Stimulated activated memory B cell treated with anti-CD40 and anti-IgM and Interleukin-4, amounts not matched to agents 10 μg/mL and 1 μg/mL and 100 μg/mL, for 72 hours (primary cell): ENCODE measurements around the gene AP2A1.
A peak's percentile ranks its signal among the peaks of the same experiment; 100 is the strongest.

Source experiments
- ATAC-seq: fragments of 150-1000 bp; cut with Tn5 transposase; 2 replicates; pipeline ENCODE4 v1.10.0; 2021
- H3K27ac Mint-ChIP-seq: one replicate; pipeline ENCODE4 v1.8.0; 2022; ENCODE audit warnings: mild to moderate bottlenecking, mixed read lengths
- H3K27me3 Mint-ChIP-seq: one replicate; pipeline ENCODE4 v1.8.0; 2022; ENCODE audit warnings: mixed read lengths
- H3K36me3 Mint-ChIP-seq: one replicate; pipeline ENCODE4 v1.8.0; 2022; ENCODE audit warnings: mixed read lengths
- H3K4me1 Mint-ChIP-seq: one replicate; pipeline ENCODE4 v1.8.0; 2022; ENCODE audit warnings: mixed read lengths
- H3K4me3 Mint-ChIP-seq: one replicate; pipeline ENCODE4 v1.8.0; 2022; ENCODE audit warnings: mild to moderate bottlenecking, moderate library complexity, mixed read lengths
- H3K9me3 Mint-ChIP-seq: one replicate; pipeline ENCODE4 v1.8.0; 2022; ENCODE audit warnings: mixed read lengths

Gene AP2A1

GRCh38 chr19:49799271-49799797, 32.5 kb downstream of the AP2A1 start:
- H3K4me3 Mint-ChIP-seq = no peak overlapping the region
- ATAC-seq = no peak
- H3K4me1 Mint-ChIP-seq = no peaks in the 10 kb centered on the region
- H3K27me3 Mint-ChIP-seq = no peaks in the 10 kb centered on the region
- no peaks in the 10 kb centered on the region for H3K9me3 Mint-ChIP-seq
- H3K27ac Mint-ChIP-seq = no peak overlapping the region
- peaks cover 78% of the 10 kb centered on the region for H3K36me3 Mint-ChIP-seq

DNA sequence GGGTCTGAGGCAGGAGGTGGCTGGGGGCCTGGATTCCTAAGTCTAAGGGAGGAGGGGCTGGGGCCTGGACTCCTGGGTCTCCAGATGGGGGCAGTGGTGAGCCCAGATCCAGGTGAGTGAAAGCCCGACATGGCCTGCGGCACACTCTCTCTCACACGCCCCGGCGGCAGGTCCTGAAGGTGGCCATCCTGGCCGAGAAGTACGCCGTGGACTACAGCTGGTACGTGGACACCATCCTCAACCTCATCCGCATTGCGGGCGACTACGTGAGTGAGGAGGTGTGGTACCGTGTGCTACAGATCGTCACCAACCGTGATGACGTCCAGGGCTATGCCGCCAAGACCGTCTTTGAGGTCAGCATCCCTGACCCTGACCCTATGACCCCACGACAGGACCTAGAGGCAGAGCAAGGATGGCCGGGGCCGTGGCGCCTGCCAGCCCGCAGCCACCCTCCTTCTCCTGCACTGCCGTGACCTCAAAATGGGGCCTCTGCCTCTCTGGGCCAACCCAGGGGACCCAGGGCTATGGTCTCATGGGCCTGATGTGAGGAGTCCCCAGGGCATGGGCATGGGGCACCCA, 33.1 kb downstream of the AP2A1 start:
- H3K36me3 Mint-ChIP-seq = peaks cover 73% of the 10 kb centered on the region
- H3K9me3 Mint-ChIP-seq = no peaks in the 10 kb centered on the region
- no peak overlapping the region for H3K4me3 Mint-ChIP-seq
- H3K4me1 Mint-ChIP-seq = no peaks in the 10 kb centered on the region
- ATAC-seq = no peak
- no peaks in the 10 kb centered on the region for H3K27me3 Mint-ChIP-seq
- no peak overlapping the region for H3K27ac Mint-ChIP-seq

DNA sequence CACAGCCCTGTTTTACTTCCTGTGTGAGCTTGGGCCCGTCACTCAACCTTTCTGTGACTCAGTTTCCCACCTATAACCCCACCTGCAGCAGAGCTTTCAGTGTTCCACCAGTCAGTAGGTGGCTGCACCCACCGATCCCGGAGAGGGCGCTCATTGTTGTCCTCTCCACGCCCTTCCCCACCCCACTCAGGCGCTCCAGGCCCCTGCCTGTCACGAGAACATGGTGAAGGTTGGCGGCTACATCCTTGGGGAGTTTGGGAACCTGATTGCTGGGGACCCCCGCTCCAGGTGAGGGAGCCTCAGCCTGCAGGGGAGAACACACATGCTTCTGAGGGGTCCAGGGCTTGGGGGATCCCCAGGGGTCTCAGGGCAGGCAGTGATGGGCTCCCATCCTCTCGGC, 34.0 kb downstream of the AP2A1 start:
- Mint-ChIP-seq H3K4me3 (no peak overlapping the region), H3K9me3 (no peaks in the 10 kb centered on the region), H3K27ac (no peak overlapping the region), H3K27me3 (no peaks in the 10 kb centered on the region), H3K4me1 (no peaks in the 10 kb centered on the region), H3K36me3 (peaks cover 64% of the 10 kb centered on the region)
- ATAC-seq = no peak

- peaks cover 5% of the 10 kb centered on the region for H3K4me1 Mint-ChIP-seq
- no peak overlapping the region for H3K4me3 Mint-ChIP-seq
- no peaks in the 10 kb centered on the region for H3K9me3 Mint-ChIP-seq
- peak; percentile 32 for ATAC-seq
- H3K27me3 Mint-ChIP-seq = no peaks in the 10 kb centered on the region
- no peak overlapping the region for H3K27ac Mint-ChIP-seq
- H3K36me3 Mint-ChIP-seq = peaks cover 63% of the 10 kb centered on the region
These were observed 34.6 kb downstream of the AP2A1 start for GRCh38 chr19:49801401-49801888.

- ATAC-seq = peak; percentile 13
- Mint-ChIP-seq H3K9me3 (no peaks in the 10 kb centered on the region), H3K36me3 (peaks cover 61% of the 10 kb centered on the region)
These were observed 35.3 kb downstream of the AP2A1 start for GRCh38 chr19:49801966-49802661.

GRCh38 chr19:49802836-49803528, 36.2 kb downstream of the AP2A1 start:
- no peak overlapping the region for H3K4me3 Mint-ChIP-seq
- peaks cover 58% of the 10 kb centered on the region for H3K36me3 Mint-ChIP-seq
- no peak overlapping the region for H3K27ac Mint-ChIP-seq
- ATAC-seq = no peak
- no peaks in the 10 kb centered on the region for H3K9me3 Mint-ChIP-seq
- peaks cover 18% of the 10 kb centered on the region for H3K4me1 Mint-ChIP-seq
- no peaks in the 10 kb centered on the region for H3K27me3 Mint-ChIP-seq

More at GRCh38 chr19:49801966-49802661, 35.3 kb downstream of the AP2A1 start:
- Mint-ChIP-seq H3K27ac (no peak overlapping the region), H3K27me3 (no peaks in the 10 kb centered on the region), H3K4me3 (no peak overlapping the region), H3K4me1 (peaks cover 9% of the 10 kb centered on the region)

DNA sequence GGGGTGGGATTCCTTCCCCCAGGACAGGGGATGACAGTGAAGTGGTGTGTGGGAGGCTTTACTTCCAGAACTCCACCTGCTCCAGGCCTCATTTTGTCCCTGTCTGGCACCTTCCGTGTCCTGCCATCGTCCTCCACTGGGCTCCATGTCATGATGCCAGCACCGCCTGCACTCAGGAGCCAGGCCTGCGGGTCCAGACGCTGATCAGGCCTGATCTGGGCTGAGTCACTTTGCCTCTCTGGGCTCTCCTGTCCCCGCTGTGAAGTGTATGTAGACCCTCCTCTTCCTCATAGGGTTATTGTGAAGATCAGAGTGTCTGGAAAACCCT, 36.7 kb downstream of the AP2A1 start:
- Mint-ChIP-seq H3K27ac (no peak overlapping the region), H3K4me1 (peaks cover 23% of the 10 kb centered on the region), H3K9me3 (no peaks in the 10 kb centered on the region), H3K27me3 (no peaks in the 10 kb centered on the region), H3K36me3 (peaks cover 53% of the 10 kb centered on the region), H3K4me3 (no peak overlapping the region)
- ATAC-seq = no peak

DNA sequence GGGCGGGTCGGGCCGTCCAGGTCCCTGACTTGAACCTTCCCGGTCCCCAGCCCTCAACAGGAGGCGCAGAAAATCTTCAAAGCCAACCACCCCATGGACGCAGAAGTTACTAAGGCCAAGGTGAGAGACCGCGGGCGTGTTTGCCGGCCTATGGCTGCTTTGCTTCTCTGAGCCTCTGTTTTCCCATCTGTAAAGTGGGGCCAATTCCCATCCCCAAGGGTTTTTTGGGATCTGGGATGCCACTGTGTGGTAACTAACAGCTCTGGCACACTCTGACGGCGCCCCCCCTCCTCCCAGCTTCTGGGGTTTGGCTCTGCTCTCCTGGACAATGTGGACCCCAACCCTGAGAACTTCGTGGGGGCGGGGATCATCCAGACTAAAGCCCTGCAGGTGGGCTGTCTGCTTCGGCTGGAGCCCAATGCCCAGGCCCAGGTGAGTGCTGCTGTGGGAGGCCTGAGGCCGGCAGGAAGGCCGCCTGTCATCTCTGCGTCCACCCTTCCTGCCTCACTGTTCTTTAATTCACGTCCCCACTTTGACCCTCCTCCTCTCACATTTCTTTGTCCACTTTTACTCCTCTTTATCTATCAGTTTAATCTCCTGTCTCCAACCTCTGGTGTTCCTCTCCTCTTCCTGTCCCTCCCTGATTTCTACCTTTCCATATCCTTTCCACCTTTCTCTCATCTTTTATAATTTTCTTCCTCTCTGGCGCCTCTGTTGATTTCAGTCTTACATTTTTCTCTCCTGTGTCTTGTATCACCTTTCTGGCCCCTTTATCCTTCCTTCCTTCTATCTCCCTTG, 39.2 kb downstream of the AP2A1 start:
- H3K27me3 Mint-ChIP-seq = no peaks in the 10 kb centered on the region
- no peaks in the 10 kb centered on the region for H3K9me3 Mint-ChIP-seq
- no peak overlapping the region for H3K4me3 Mint-ChIP-seq
- peak overlapping the region; percentile 42 for H3K27ac Mint-ChIP-seq
- no peak for ATAC-seq
- H3K4me1 Mint-ChIP-seq = peaks cover 40% of the 10 kb centered on the region
- peaks cover 28% of the 10 kb centered on the region for H3K36me3 Mint-ChIP-seq

GRCh38 chr19:49806620-49806959, 39.8 kb downstream of the AP2A1 start:
- ATAC-seq = no peak
- Mint-ChIP-seq H3K27me3 (no peaks in the 10 kb centered on the region), H3K27ac (peak overlapping the region; percentile 42), H3K9me3 (no peaks in the 10 kb centered on the region), H3K36me3 (peaks cover 28% of the 10 kb centered on the region), H3K4me1 (peaks cover 40% of the 10 kb centered on the region), H3K4me3 (no peak overlapping the region)

DNA sequence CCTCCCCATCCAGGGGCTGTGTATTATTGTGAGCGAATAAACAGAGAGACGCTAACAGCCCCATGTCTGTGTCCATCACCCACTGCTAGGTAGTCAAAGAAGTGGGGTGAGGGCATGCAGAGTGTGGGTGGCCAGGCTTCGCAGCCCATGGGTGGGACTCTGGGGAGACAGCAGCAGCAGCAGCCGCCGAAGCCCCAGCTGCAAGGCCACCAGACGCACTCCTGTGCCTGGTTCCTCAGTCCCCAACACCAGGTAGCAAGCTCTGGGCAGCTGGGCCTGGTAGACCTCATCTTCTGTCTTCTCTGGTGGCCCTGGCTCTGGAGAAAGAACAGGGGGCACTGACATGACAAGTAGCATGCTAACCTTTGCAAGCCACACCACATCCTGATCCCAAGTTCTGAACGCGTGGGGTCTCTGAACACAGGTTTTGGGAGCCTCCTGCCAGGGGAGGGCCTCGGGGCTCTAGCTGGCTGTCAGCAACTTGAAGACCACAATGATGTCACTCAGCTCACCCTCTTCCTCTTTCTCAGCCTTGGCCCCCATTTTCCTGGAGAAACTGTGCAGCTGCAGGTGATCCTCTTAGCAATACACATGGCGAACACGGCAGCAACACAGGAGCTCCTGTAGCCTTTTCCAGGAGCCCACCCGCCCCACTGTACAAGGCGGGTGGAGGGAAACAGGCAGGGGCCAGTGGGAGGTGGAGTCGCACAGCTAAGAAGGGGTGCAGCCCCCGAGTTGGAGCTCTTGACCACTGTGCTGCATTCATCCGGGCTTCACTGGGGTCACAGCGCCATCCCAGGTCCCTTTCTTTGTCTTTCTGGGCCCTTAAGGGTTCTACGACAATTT, 40.5 kb downstream of the AP2A1 start:
- H3K4me3 Mint-ChIP-seq = no peak overlapping the region
- H3K27ac Mint-ChIP-seq = peak overlapping the region; percentile 42
- H3K4me1 Mint-ChIP-seq = peaks cover 46% of the 10 kb centered on the region
- no peaks in the 10 kb centered on the region for H3K9me3 Mint-ChIP-seq
- no peaks in the 10 kb centered on the region for H3K27me3 Mint-ChIP-seq
- peaks cover 25% of the 10 kb centered on the region for H3K36me3 Mint-ChIP-seq
- ATAC-seq = peak; percentile 62

DNA sequence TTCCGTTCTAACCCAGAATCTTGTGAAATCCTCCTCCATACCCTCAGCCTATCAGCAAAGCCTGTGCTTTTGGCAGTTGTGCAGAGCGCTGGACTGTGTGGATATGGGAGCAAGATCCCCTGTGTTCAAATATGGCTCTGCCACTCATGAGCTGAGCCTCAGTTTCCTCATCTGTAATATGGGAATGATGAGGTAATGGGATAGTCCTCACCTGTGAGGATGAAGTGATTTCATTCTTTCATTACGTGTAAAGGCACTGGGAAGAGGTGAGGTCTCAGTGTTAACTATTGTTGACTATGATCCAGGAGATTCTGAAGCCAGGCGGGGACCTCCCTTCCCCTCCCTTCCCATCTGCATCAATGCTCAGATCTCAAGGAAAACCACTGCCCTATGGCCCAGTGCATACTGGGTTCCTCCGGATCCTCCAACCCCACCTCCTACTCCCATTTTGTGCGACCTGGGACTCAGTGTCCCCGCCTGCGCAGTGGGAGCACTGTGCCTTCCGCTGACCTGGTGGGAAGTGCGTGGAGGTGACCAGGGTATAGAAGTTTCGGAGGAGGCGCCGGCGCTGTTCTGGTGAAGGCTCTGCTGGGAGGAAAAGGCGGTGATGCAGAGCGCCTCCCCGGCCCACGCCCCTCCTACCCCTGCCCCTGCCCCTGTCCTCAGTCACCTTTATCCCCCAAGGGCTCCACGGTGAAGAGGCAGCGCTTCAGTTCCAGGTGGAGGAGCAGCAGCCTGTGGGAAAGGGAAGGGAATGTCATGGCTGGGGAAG, 41.3 kb downstream of the AP2A1 start:
- H3K4me3 Mint-ChIP-seq = peak overlapping the region; percentile 84
- H3K4me1 Mint-ChIP-seq = peaks cover 54% of the 10 kb centered on the region
- ATAC-seq = no peak
- peaks cover 17% of the 10 kb centered on the region for H3K36me3 Mint-ChIP-seq
- H3K27me3 Mint-ChIP-seq = no peaks in the 10 kb centered on the region
- H3K27ac Mint-ChIP-seq = peak overlapping the region; percentile 42
- no peaks in the 10 kb centered on the region for H3K9me3 Mint-ChIP-seq

- H3K27me3 Mint-ChIP-seq = no peaks in the 10 kb centered on the region
- H3K27ac Mint-ChIP-seq = peak overlapping the region; percentile 42
- peaks cover 11% of the 10 kb centered on the region for H3K36me3 Mint-ChIP-seq
- peaks cover 55% of the 10 kb centered on the region for H3K4me1 Mint-ChIP-seq
- no peaks in the 10 kb centered on the region for H3K9me3 Mint-ChIP-seq
- ATAC-seq = peak; percentile 65
- peak overlapping the region; percentile 84 for H3K4me3 Mint-ChIP-seq
These were observed 41.9 kb downstream of the AP2A1 start for GRCh38 chr19:49808711-49809159.

DNA sequence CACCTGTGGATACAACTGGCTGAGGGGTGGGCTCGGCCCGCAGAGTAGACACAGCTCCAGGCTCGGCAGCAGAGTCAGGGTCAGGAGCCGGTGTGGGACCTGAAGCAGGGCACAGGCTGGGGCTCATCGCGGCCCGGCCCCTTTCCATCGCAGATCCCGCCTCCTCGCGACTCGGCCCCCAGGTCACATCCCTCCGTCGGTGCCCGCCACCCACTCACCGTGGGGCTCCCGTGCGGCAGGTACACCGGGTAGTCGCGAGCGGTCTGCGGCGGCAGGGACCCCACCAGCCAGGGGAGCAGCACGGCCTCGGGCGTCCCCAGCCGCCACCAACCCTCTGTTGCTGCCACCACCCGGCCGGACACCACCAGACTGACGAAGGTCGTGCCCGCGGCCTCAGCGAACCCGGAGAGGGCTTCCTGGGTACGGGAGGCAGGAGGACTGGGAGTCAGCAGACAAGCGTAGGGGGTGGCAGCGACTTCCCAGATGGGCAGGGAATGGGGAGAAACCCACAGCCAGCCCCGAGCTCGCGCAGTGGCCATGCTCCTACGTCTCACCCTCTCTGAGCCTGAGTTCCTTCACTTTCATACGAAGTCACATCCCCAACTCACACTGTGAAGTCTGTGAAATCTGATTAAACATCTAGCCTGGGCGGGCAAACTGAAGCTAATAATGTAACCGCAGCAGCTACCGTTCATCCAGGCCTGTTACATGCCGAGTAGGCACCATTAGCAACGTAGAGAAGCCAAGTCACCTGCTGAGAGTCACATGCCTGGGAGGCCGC, 42.5 kb downstream of the AP2A1 start:
- peak overlapping the region; percentile 84 for H3K4me3 Mint-ChIP-seq
- peak; percentile 52 for ATAC-seq
- H3K4me1 Mint-ChIP-seq = peaks cover 59% of the 10 kb centered on the region
- H3K27ac Mint-ChIP-seq = peak overlapping the region; percentile 42
- H3K27me3 Mint-ChIP-seq = no peaks in the 10 kb centered on the region
- peaks cover 7% of the 10 kb centered on the region for H3K36me3 Mint-ChIP-seq
- no peaks in the 10 kb centered on the region for H3K9me3 Mint-ChIP-seq
